ENCODE results near the gene RABAC1. TPM values are rescaled to one million over a fixed set of nuclear protein-coding genes. Genes with fewer than 3 reads are reported as not detected.

Gene RABAC1
- polyA plus RNA-seq, 1 donor from 2014 or later = 290 TPM

Other genes with a start within 250 kb of the RABAC1 start
- gene CEACAM6, start 203.8 kb downstream of the RABAC1 start, polyA plus RNA-seq = not detected in 2 replicates
- gene CEACAM3, start 162.7 kb downstream of the RABAC1 start, polyA plus RNA-seq = not detected in 2 replicates
- not detected in 2 replicates for gene LYPD4, start 114.6 kb downstream of the RABAC1 start, polyA plus RNA-seq
- not detected in 2 replicates for gene DMRTC2, start 114.3 kb downstream of the RABAC1 start, polyA plus RNA-seq
- 783 and 1,001 TPM in 2 replicates for gene RPS19, start 99.1 kb downstream of the RABAC1 start, polyA plus RNA-seq
- 0.40 TPM in 1 of 2 replicates, not detected in the other for gene CD79A, start 82.0 kb downstream of the RABAC1 start, polyA plus RNA-seq
- gene ARHGEF1, start 76.1 kb downstream of the RABAC1 start, polyA plus RNA-seq = 12.0 and 13.6 TPM in 2 replicates
- 0.31 and 0.52 TPM in 2 replicates for gene ERFL, start 30.9 kb downstream of the RABAC1 start, polyA plus RNA-seq
- 36.2 and 53.6 TPM in 2 replicates for gene ATP1A3, start 34.9 kb upstream of the RABAC1 start, polyA plus RNA-seq
- gene GRIK5, start 110.9 kb upstream of the RABAC1 start, polyA plus RNA-seq = 22.4 and 28.3 TPM in 2 replicates
- gene ZNF574, start 116.8 kb upstream of the RABAC1 start, polyA plus RNA-seq = 7.0 and 11.0 TPM in 2 replicates
- gene POU2F2, start 173.1 kb upstream of the RABAC1 start, polyA plus RNA-seq = 7.7 and 12.4 TPM in 2 replicates